Mesenteric fat pad (tissue), 1 donor: ENCODE results near the gene P2RY2. TPM values are rescaled to one million over a fixed set of nuclear protein-coding genes. Genes with fewer than 3 reads are reported as not detected.

ENCODE experiments used
- DNase-seq: peaks from one replicate; pipeline ENCODE4 v3.0.0-alpha.2; 2020; ENCODE audit warnings: low spot score
- total RNA-seq: library from RNA; stranded (reverse); fragmentation: NEBNext Ultra II Directional; extraction: Animal tissue kit (Norgen Biotek cat#: 25700); gene quantifications from one replicate; pipeline ENCODE4 v1.2.1, GENCODE V29; 2021
- donor health status: DM: yes; HTN: yes; CAD: no.

Gene P2RY2
- total RNA-seq, 1 donor from 2014 or later: 1.4 TPM

GRCh38 chr11:73203790-73204189 lies 14.3 kb upstream of the P2RY2 start:
- peak; percentile 71 for DNase-seq

GRCh38 chr11:73204711-73205121 lies 13.4 kb upstream of the P2RY2 start:
- DNase-seq: peak; percentile 75

- DNase-seq: no peak
Measured at GRCh38 chr11:73205661-73206343, 12.3 kb upstream of the P2RY2 start.

- no peak for DNase-seq
Measured at GRCh38 chr11:73206801-73207200, 11.3 kb upstream of the P2RY2 start.

- DNase-seq: no peak
Measured at GRCh38 chr11:73209892-73210291, 8.2 kb upstream of the P2RY2 start.

GRCh38 chr11:73210916-73211667 lies 7.0 kb upstream of the P2RY2 start:
- DNase-seq: no peak

GRCh38 chr11:73213196-73214143 lies 4.6 kb upstream of the P2RY2 start:
- DNase-seq: no peak

- DNase-seq: no peak
Measured at GRCh38 chr11:73215191-73216134, 2.6 kb upstream of the P2RY2 start.

GRCh38 chr11:73216465-73216864 lies 1.6 kb upstream of the P2RY2 start:
- DNase-seq: no peak

GRCh38 chr11:73217131-73217809 lies 811 bp upstream of the P2RY2 start:
- no peak for DNase-seq

- DNase-seq: no peak
Measured at GRCh38 chr11:73217810-73218105, 323 bp upstream of the P2RY2 start.

- DNase-seq: no peak
Measured at GRCh38 chr11:73218830-73219215, 742 bp downstream of the P2RY2 start.

- no peak for DNase-seq
Measured at GRCh38 chr11:73219396-73220285, 1.6 kb downstream of the P2RY2 start.

GRCh38 chr11:73221451-73221850 lies 3.4 kb downstream of the P2RY2 start:
- no peak for DNase-seq

- DNase-seq: no peak
Measured at GRCh38 chr11:73221996-73222395, 3.9 kb downstream of the P2RY2 start.

GRCh38 chr11:73223998-73224730 lies 6.1 kb downstream of the P2RY2 start:
- peak; percentile 49 for DNase-seq

GRCh38 chr11:73225001-73225686 lies 7.1 kb downstream of the P2RY2 start:
- peak; percentile 69 for DNase-seq

GRCh38 chr11:73225851-73226250 lies 7.8 kb downstream of the P2RY2 start:
- peak; percentile 62 for DNase-seq
